A673 (cell line): ENCODE results near the gene SAMD3.

Experiments used
- EZH2 ChIP-seq: fragments of 200-600 bp; sonication (generic); IDR thresholded peaks from 2 replicates; pipeline ENCODE4 v1.6.1; 2017; ENCODE audit warnings: borderline replicate concordance, low read depth, mild to moderate bottlenecking, mixed read lengths, antibody characterized with exemption, low read length; ENCODE audit not compliant: poor library complexity, severe bottlenecking
- TF ChIP-seq, protein P1 (sequence below): fragments of 300-800, 200-600 bp; sonication (generic); conservative IDR thresholded peaks from 2 replicates; pipeline ENCODE4 v1.5.1; 2017; ENCODE audit warnings: low read depth, mild to moderate bottlenecking, antibody characterized with exemption, low read length, moderate library complexity, mixed read lengths

DNA sequence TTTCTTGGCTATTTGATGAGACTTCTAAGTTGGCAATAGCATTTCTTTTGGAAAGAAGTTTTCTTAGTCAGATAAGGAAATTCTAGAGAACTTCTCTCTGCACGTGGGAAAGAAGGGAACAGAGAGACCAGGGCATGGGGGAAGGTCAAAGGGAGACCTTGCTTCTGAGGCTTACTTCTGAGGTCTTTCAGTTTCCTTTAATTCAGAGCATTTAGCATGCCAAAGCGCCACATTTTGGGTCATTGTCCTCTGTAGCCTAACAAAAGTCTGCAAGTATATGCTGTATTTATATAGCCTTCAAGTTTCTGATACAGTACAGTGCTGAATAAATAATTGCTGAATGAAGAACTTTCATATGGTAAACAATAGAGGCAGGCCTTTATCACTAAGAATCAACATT, 95.6 kb downstream of the SAMD3 start:
- TF ChIP-seq, protein P1, sequence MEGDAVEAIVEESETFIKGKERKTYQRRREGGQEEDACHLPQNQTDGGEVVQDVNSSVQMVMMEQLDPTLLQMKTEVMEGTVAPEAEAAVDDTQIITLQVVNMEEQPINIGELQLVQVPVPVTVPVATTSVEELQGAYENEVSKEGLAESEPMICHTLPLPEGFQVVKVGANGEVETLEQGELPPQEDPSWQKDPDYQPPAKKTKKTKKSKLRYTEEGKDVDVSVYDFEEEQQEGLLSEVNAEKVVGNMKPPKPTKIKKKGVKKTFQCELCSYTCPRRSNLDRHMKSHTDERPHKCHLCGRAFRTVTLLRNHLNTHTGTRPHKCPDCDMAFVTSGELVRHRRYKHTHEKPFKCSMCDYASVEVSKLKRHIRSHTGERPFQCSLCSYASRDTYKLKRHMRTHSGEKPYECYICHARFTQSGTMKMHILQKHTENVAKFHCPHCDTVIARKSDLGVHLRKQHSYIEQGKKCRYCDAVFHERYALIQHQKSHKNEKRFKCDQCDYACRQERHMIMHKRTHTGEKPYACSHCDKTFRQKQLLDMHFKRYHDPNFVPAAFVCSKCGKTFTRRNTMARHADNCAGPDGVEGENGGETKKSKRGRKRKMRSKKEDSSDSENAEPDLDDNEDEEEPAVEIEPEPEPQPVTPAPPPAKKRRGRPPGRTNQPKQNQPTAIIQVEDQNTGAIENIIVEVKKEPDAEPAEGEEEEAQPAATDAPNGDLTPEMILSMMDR = no peak
- TF ChIP-seq EZH2 = no peak
